Retinal pigment epithelial cell (primary cell): Measurements from ENCODE around the gene FGD4.

Experiments used
- DNase-seq: peaks from one replicate; pipeline ENCODE4 v3.0.0-alpha.2; 2010; ENCODE audit warnings: low read depth
- H3K4me3 ChIP-seq: 2 replicates; pipeline ENCODE4 v1.5.1; 2011; ENCODE audit warnings: mild to moderate bottlenecking, low read length, control low read depth, moderate library complexity
- CTCF ChIP-seq: conservative IDR thresholded peaks from 2 replicates; pipeline ENCODE4 v1.5.1; 2011; ENCODE audit warnings: low read depth, low read length, control low read depth, inconsistent platforms

The FGD4 gene

GRCh38 chr12:32399370-32400113, at the start of gene FGD4:
FGD4 (plus strand) TSS chr12:32399558.
- TF ChIP-seq CTCF: peak; percentile 54
- peak; percentile 47 for DNase-seq
- peak within 1 kb of the TSS; percentile 74 for H3K4me3 ChIP-seq

- H3K4me3 ChIP-seq: no peak overlapping the region
- no peak for DNase-seq
- no peak for TF ChIP-seq CTCF
Measured at GRCh38 chr12:32353540-32353939, 45.8 kb upstream of the FGD4 start.

- H3K4me3 ChIP-seq: no peak overlapping the region
- no peak for TF ChIP-seq CTCF
- no peak for DNase-seq
Measured at GRCh38 chr12:32357601-32358249, 41.6 kb upstream of the FGD4 start.

- no peak for DNase-seq
- H3K4me3 ChIP-seq: no peak overlapping the region
- no peak for TF ChIP-seq CTCF
Measured at GRCh38 chr12:32360956-32361355, 38.4 kb upstream of the FGD4 start.

GRCh38 chr12:32362892-32363291, 36.5 kb upstream of the FGD4 start:
- no peak for DNase-seq
- no peak for TF ChIP-seq CTCF

GRCh38 chr12:32365473-32366064, 33.8 kb upstream of the FGD4 start:
- H3K4me3 ChIP-seq: no peak overlapping the region
- peak; percentile 84 for TF ChIP-seq CTCF
- peak; percentile 25 for DNase-seq

More at GRCh38 chr12:32362892-32363291, 36.5 kb upstream of the FGD4 start:
- H3K4me3 ChIP-seq: no peak overlapping the region
